Measurements from ENCODE around the gene TDP2. TPM values are rescaled to one million over a fixed set of nuclear protein-coding genes. Genes with fewer than 3 reads are reported as not detected.
"Not testable (repeated sequence)": the region's sequence is repeated elsewhere in the genome, so short reads cannot be mapped to it uniquely, and the experiment has no call there.

Gene TDP2
- total RNA-seq, 2 donors from 2014 or later: 58.3 to 62.9 TPM

DNA sequence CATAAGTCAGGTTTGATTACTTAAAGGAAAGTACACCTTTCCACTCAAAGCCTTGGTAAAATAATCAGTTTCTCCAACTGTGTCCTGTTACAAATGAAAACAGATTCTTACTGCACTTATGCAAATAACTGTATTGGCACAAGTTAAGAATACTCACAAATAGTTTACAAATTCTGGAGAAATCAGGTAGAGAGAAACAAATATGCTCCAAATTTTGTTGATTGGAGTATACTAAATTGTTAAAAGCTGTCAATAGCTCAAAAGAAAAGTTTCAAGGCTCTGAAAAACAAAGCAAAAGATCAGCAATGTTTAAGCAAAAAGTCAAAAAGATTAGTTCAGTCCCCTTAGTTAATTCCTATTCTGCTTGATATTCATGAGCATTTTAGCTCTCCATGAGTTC, 3.8 kb upstream of the TDP2 start:
- ATAC-seq (replicated peaks in 1 of 2); H3K9me3 Mint-ChIP-seq; H3K27ac Mint-ChIP-seq; DNase-seq; H3K27me3 Mint-ChIP-seq (ENCODE audit: low read depth); H3K4me3 Mint-ChIP-seq: not testable (repeated sequence)
- H3K36me3 Mint-ChIP-seq (ENCODE audit: insufficient read depth in 2 of 2): peaks cover 20 to 45% of the 10 kb centered on the region in 2 donors
- peaks cover 34% of the 10 kb centered on the region for H3K4me1 Mint-ChIP-seq (ENCODE audit: low read depth)

DNA sequence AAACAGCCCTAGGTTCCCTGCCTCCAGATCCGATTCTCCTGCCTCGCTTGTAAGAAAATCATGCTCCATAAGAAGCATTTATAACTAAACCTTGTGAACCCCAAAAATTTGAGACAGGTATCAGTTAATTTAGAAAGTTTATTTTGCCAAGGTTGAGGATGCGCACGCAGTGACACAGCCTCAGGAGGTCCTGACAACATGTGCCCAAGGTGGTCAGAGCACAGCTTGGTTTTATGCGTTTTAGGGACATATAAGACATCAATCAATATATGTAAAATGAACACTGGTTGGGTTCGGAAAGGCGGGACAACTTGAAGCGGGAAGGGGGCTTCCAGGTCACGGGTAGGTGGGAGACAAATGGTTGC, 2.3 kb upstream of the TDP2 start:
- Mint-ChIP-seq H3K9me3 (peaks cover 4 to 6% of the 10 kb centered on the region in 2 donors), H3K4me3 (peak overlapping the region; percentile 93 to 100), H3K27me3 (ENCODE audit: low read depth) (no peaks in the 10 kb centered on the region), H3K4me1 (ENCODE audit: low read depth) (peaks cover 45% of the 10 kb centered on the region), H3K27ac (no peak overlapping the region), H3K36me3 (ENCODE audit: insufficient read depth in 2 of 2) (peaks cover 20 to 43% of the 10 kb centered on the region in 2 donors)
- ATAC-seq (replicated peaks in 1 of 2) (no peak), DNase-seq (no peak)

GRCh38 chr6:24668066-24668996, 1.6 kb upstream of the TDP2 start:
- peak overlapping the region; percentile 65 for H3K27ac Mint-ChIP-seq

DNA sequence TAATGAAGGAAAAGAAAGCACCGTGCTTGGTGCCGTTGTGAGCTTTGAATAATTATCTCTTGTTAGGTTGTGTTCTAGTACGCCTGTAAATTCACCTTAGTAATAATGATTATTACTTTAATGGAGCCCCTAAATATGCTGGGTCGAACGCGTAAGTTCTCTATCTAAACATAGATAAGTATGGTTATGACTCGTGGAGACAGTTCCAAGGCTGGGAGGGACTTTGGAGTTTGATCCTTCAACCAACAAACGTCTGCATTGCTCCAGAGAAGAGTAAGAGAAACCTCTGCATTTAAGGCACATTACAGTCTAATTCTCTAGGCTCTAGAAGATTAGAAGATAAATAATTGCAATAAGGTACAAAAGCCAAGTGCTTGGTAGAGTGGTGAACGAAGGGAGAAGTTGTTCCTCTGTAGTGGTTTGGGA, 692 bp upstream of the TDP2 start:
- H3K36me3 Mint-ChIP-seq (ENCODE audit: insufficient read depth in 2 of 2): peaks cover 24 to 42% of the 10 kb centered on the region in 2 donors
- DNase-seq (no peak), ATAC-seq (replicated peaks in 1 of 2) (no peak)
- H3K27me3 Mint-ChIP-seq (ENCODE audit: low read depth): no peaks in the 10 kb centered on the region
- H3K27ac Mint-ChIP-seq: peak overlapping the region; percentile 99
- peak overlapping the region; percentile 93 to 100 for H3K4me3 Mint-ChIP-seq
- H3K9me3 Mint-ChIP-seq: peaks cover 2% of the 10 kb centered on the region in 2 donors
- peaks cover 52% of the 10 kb centered on the region for H3K4me1 Mint-ChIP-seq (ENCODE audit: low read depth)

More at GRCh38 chr6:24668066-24668996, 1.6 kb upstream of the TDP2 start:
- DNase-seq; H3K27me3 Mint-ChIP-seq (ENCODE audit: low read depth); H3K9me3 Mint-ChIP-seq; ATAC-seq (replicated peaks in 1 of 2): not testable (repeated sequence)
- peaks cover 20 to 38% of the 10 kb centered on the region in 2 donors for H3K36me3 Mint-ChIP-seq (ENCODE audit: insufficient read depth in 2 of 2)
- H3K4me3 Mint-ChIP-seq: peak overlapping the region; percentile 93 to 100
- peaks cover 45% of the 10 kb centered on the region for H3K4me1 Mint-ChIP-seq (ENCODE audit: low read depth)

- ATAC-seq (replicated peaks in 1 of 2): peak; percentile 49 to 52
- DNase-seq: peak; percentile 47 to 50
- H3K4me3 Mint-ChIP-seq: peak overlapping the region; percentile 93 to 100
- H3K36me3 Mint-ChIP-seq (ENCODE audit: insufficient read depth in 2 of 2): peaks cover 23 to 40% of the 10 kb centered on the region in 2 donors
- H3K9me3 Mint-ChIP-seq: peaks cover 2% of the 10 kb centered on the region in 2 donors
- H3K27me3 Mint-ChIP-seq (ENCODE audit: low read depth): no peaks in the 10 kb centered on the region
- peak overlapping the region; percentile 99 for H3K27ac Mint-ChIP-seq
- peaks cover 52% of the 10 kb centered on the region for H3K4me1 Mint-ChIP-seq (ENCODE audit: low read depth)
These were observed 530 bp downstream of the TDP2 start for GRCh38 chr6:24666097-24666640.

- DNase-seq (no peak), ATAC-seq (replicated peaks in 1 of 2) (no peak)
- Mint-ChIP-seq H3K9me3 (peaks cover 0 to 2% of the 10 kb centered on the region in 2 donors), H3K36me3 (ENCODE audit: insufficient read depth in 2 of 2) (peaks cover 19 to 35% of the 10 kb centered on the region in 2 donors), H3K4me1 (ENCODE audit: low read depth) (peaks cover 52% of the 10 kb centered on the region), H3K27me3 (ENCODE audit: low read depth) (no peaks in the 10 kb centered on the region), H3K4me3 (peak overlapping the region; percentile 93 to 100), H3K27ac (peak overlapping the region; percentile 99)
These were observed 2.4 kb downstream of the TDP2 start for GRCh38 chr6:24664046-24664987.

DNA sequence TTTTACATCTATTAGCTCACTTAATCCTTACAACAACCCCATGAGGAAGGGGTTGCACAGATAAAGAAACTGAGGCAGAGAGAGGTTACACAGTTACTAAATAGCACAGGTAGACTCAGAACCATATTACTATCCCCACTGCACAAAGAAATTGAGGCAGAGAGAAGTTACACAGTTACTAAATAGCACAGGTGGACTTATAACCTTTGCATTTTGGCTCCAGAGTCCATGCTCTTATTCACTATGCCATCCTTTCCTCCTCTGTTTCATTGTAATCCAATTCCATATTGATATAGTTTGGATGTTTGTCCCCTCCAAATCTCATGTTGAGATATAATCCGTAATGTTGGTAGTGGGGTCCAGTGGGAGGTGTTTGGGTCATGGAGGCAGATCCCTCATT, 3.5 kb downstream of the TDP2 start:
- Mint-ChIP-seq H3K27me3 (ENCODE audit: low read depth) (no peaks in the 10 kb centered on the region), H3K4me3 (no peak overlapping the region)

DNA sequence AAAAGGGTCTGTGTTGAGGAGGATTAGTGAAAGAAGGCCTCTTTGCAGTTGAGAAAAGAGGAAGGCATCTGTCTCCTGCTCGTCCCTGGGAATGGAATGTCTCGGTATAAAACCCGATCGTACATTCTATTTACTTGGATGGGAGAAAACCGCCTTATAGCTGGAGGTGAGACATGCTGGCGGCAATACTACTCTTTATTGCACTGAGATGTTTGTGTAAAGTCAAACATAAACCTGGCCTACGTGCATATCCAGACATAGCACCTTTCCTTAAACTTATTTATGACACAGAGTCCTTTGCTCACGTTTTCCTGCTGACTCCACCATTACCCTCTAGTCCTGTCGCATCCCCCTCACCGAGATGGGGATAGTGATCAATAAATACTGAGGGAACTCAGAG, 4.5 kb downstream of the TDP2 start:
- Mint-ChIP-seq H3K4me3 (no peak overlapping the region), H3K36me3 (ENCODE audit: insufficient read depth in 2 of 2) (peaks cover 16 to 39% of the 10 kb centered on the region in 2 donors), H3K27ac (no peak overlapping the region), H3K9me3 (no peaks in the 10 kb centered on the region), H3K27me3 (ENCODE audit: low read depth) (no peaks in the 10 kb centered on the region), H3K4me1 (ENCODE audit: low read depth) (peaks cover 42% of the 10 kb centered on the region)
- ATAC-seq (replicated peaks in 1 of 2) (no peak), DNase-seq (no peak)

More for the DNA sequence above, 3.5 kb downstream of the TDP2 start:
- Mint-ChIP-seq H3K27ac (no peak overlapping the region), H3K9me3 (no peaks in the 10 kb centered on the region), H3K4me1 (ENCODE audit: low read depth) (peaks cover 47% of the 10 kb centered on the region), H3K36me3 (ENCODE audit: insufficient read depth in 2 of 2) (peaks cover 16 to 34% of the 10 kb centered on the region in 2 donors)
- ATAC-seq (replicated peaks in 1 of 2): no peak
- no peak for DNase-seq

- H3K4me3 Mint-ChIP-seq; DNase-seq; H3K9me3 Mint-ChIP-seq; ATAC-seq (replicated peaks in 1 of 2); H3K27me3 Mint-ChIP-seq (ENCODE audit: low read depth): not testable (repeated sequence)
- Mint-ChIP-seq H3K4me1 (ENCODE audit: low read depth) (peaks cover 38% of the 10 kb centered on the region), H3K27ac (peak overlapping the region; percentile 77), H3K36me3 (ENCODE audit: insufficient read depth in 2 of 2) (peaks cover 14 to 38% of the 10 kb centered on the region in 2 donors)
These were observed 4.9 kb downstream of the TDP2 start for GRCh38 chr6:24661759-24662158.

DNA sequence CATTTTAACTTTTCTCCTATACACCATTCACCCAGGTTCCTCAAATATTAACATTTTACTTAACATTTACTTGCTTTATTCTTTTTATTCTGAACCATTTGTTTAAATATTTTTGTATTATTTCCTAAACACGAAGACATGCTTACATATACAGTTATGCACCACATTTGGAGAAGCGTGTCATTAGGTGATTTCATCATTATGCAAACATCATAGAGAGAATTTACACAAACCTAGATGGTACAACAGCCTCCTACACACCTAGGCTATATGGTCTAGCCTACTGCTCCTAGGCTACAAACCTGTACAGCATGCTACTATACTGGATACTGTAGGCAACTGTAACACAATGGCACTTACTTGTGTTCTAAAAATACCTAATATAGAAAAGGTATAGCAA, 6.6 kb downstream of the TDP2 start:
- Mint-ChIP-seq H3K36me3 (ENCODE audit: insufficient read depth in 2 of 2) (peaks cover 8 to 38% of the 10 kb centered on the region in 2 donors), H3K27ac (peak overlapping the region; percentile 85), H3K4me1 (ENCODE audit: low read depth) (peaks cover 37% of the 10 kb centered on the region), H3K27me3 (ENCODE audit: low read depth) (no peaks in the 10 kb centered on the region), H3K4me3 (no peak overlapping the region), H3K9me3 (no peaks in the 10 kb centered on the region)
- DNase-seq (no peak), ATAC-seq (replicated peaks in 1 of 2) (no peak)

GRCh38 chr6:24659561-24659960, 7.1 kb downstream of the TDP2 start:
- peaks cover 7 to 33% of the 10 kb centered on the region in 2 donors for H3K36me3 Mint-ChIP-seq (ENCODE audit: insufficient read depth in 2 of 2)

DNA sequence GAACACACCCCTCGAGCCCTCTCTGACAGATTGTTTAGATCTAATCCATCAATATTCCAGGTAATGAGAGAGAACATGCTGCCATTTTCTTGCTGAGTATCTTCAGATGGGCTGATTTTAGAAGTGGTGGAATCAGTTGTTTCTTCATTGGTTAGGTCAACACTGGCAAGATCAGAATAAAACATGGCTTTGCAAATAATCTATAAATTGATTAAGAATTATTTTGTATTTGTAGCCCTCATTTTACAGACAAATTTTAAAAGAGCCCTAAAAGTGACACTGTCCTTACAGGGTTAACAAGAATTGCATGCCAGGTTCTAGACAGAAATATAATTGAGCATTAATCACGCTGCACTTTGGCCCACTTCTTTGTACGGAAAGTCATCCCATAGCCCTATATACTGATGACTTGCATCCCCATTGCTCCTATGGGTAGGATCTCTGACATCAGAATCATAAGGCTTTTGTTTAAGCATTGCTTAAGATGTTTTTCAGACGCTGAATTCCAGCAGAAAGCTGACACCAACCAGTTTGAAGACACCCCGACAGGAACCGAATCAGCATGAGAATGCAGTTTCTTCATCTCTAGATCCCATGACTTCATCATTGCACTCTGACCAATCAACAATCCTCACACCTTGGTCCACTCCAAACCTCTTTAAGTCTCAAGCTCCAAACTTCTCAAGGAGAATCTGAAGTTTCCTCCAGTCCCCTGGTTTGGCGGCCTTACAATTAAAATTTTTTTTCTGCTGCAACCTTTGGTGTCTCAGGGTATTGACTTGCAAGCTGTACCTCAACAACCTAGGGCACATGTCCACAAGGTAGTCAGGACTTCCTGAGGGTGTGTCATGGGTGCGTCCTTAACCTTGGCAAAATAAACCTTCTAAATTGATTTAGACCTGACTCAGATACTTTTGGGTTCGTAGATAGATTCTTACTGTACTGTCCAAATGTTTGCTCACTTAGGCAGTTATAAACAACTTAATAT, 7.8 kb downstream of the TDP2 start:
- Mint-ChIP-seq H3K27me3 (ENCODE audit: low read depth) (no peaks in the 10 kb centered on the region), H3K27ac (no peak overlapping the region), H3K9me3 (no peaks in the 10 kb centered on the region), H3K4me1 (ENCODE audit: low read depth) (peaks cover 32% of the 10 kb centered on the region), H3K36me3 (ENCODE audit: insufficient read depth in 2 of 2) (peaks cover 7 to 33% of the 10 kb centered on the region in 2 donors), H3K4me3 (no peak overlapping the region)
- ATAC-seq (replicated peaks in 1 of 2) (no peak), DNase-seq (no peak)

More at GRCh38 chr6:24659561-24659960, 7.1 kb downstream of the TDP2 start:
- no peak overlapping the region for H3K4me3 Mint-ChIP-seq
- no peaks in the 10 kb centered on the region for H3K27me3 Mint-ChIP-seq (ENCODE audit: low read depth)
- DNase-seq (no peak), ATAC-seq (replicated peaks in 1 of 2) (no peak)
- no peak overlapping the region for H3K27ac Mint-ChIP-seq
- no peaks in the 10 kb centered on the region for H3K9me3 Mint-ChIP-seq
- H3K4me1 Mint-ChIP-seq (ENCODE audit: low read depth): peaks cover 34% of the 10 kb centered on the region

All from activated T-cell treated with anti-CD3 and anti-CD28 coated beads, Interleukin-2, amount 50 U/mL, for 72 hours (primary cell).